Breast epithelium (tissue), 3 donors: ENCODE results near the gene SLC25A5.

Experiments used
- POLR2A ChIP-seq: fragments of 450-650 bp; IDR thresholded peaks from one replicate; pipeline ENCODE4 v1.6.1; 2016; ENCODE audit warnings: antibody characterized with exemption, mild to moderate bottlenecking, moderate library complexity
- POLR2AphosphoS5 ChIP-seq, 3 donors: sonication (generic); formaldehyde crosslinking; IDR thresholded peaks; one replicate each; pipeline ENCODE4 v1.6.1; 2017; ENCODE audit warnings: antibody characterized with exemption in 3 of 3
- TF ChIP-seq, protein P1 (sequence below), 3 donors: fragments of 450-650 bp; IDR thresholded peaks; one replicate each; pipeline ENCODE4 v1.5.1; 2016 to 2017; ENCODE audit warnings: antibody characterized with exemption in 3 of 3, mild to moderate bottlenecking in 3 of 3, moderate library complexity in 3 of 3

DNA sequence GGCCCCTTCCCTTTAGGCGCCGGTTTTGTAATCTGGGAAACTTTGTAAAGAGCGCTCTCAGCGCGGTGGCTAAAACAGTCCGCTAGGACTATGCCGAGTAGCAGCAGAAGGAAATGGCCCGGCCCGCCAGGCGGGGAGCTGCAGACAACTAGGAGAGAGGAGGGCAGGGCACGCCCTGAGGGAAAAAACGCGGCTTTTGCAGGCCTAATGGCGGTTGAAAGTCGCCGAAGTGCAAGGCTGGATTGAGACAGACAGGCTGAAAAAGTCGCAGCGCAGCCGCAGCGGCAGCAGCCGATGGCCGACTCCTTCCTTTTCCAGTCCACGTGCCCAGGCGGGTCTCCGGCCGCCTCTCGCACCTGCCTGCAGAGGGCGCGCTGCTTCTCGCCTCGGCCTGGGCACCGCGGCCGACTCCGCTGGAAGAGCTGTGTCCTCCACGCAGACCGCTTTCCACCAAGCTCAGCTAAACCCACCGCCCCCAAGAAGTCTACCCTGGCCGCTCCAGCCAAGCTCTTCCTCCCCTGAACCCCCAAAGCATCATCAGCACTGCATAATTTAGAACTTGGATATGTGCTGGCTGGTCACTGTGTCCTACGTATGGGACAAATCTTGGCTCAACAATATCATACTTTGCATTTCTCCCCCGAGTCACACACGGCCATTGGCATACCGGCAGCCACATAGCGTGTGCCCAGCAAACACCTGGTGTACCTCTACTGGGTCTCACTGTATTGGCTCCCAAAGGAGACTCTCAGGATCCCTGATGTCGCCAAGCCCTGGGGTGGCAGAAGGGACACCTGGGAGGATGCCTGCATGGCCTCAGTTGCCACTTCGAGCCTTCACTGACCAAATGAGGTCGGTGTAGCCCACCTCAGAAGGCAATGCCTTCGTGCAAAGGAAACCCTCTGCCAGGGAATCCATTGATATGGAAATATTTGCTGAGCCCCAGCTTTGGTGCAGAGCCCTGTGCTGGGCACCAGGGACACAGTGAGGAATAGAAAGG, 14.5 kb downstream of the SLC25A5 start:
- TF ChIP-seq, protein P1, sequence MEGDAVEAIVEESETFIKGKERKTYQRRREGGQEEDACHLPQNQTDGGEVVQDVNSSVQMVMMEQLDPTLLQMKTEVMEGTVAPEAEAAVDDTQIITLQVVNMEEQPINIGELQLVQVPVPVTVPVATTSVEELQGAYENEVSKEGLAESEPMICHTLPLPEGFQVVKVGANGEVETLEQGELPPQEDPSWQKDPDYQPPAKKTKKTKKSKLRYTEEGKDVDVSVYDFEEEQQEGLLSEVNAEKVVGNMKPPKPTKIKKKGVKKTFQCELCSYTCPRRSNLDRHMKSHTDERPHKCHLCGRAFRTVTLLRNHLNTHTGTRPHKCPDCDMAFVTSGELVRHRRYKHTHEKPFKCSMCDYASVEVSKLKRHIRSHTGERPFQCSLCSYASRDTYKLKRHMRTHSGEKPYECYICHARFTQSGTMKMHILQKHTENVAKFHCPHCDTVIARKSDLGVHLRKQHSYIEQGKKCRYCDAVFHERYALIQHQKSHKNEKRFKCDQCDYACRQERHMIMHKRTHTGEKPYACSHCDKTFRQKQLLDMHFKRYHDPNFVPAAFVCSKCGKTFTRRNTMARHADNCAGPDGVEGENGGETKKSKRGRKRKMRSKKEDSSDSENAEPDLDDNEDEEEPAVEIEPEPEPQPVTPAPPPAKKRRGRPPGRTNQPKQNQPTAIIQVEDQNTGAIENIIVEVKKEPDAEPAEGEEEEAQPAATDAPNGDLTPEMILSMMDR (IDR thresholded peaks at IDR 0.05) = peak in 2 of 3 donors; percentile 32 to 48
- TF ChIP-seq POLR2AphosphoS5 (IDR thresholded peaks at IDR 0.05) (no peak), POLR2A (no peak)
